DOHH2 (cell line): ENCODE data around the gene DUSP18.

Source experiments
- H3F3A ChIP-seq: fragments of 200-600 bp; sonication (generic), shearing (Covaris generic); 2 replicates; pipeline ENCODE4 v1.6.0; 2016; ENCODE audit warnings: antibody characterized with exemption, mild to moderate bottlenecking; ENCODE audit not compliant: control insufficient read depth, insufficient read depth
- H3K27ac ChIP-seq: fragments of 200-600 bp; sonication (generic); 2 replicates; pipeline ENCODE4 v1.5.1; 2014; ENCODE audit warnings: low read depth, mild to moderate bottlenecking, low read length, moderate library complexity
- H3K27me3 ChIP-seq: fragments of 200-600 bp; sonication (generic); 2 replicates; pipeline ENCODE4 v1.6.1; 2014; ENCODE audit warnings: mild to moderate bottlenecking, low read length, mixed read lengths; ENCODE audit not compliant: control insufficient read depth
- H3K36me3 ChIP-seq: fragments of 200-600 bp; sonication (generic); 2 replicates; pipeline ENCODE4 v1.6.1; 2014; ENCODE audit warnings: mild to moderate bottlenecking, low read length, moderate library complexity, mixed read lengths; ENCODE audit not compliant: control insufficient read depth
- H3K4me1 ChIP-seq: fragments of 200-600 bp; sonication (generic); 2 replicates; pipeline ENCODE4 v1.6.1; 2014; ENCODE audit warnings: mild to moderate bottlenecking, low read length, mixed read lengths; ENCODE audit not compliant: control insufficient read depth
- H3K4me2 ChIP-seq: fragments of 200-600 bp; sonication (generic); 2 replicates; pipeline ENCODE4 v1.6.0; 2014; ENCODE audit warnings: mild to moderate bottlenecking, low read length, moderate library complexity
- H3K4me3 ChIP-seq: fragments of 200-600 bp; sonication (generic); 2 replicates; pipeline ENCODE4 v1.5.1; 2014; ENCODE audit warnings: mild to moderate bottlenecking, low read length, mixed read lengths
- H3K79me2 ChIP-seq: fragments of 200-600 bp; sonication (generic); 2 replicates; pipeline ENCODE4 v1.6.1; 2014; ENCODE audit warnings: mild to moderate bottlenecking, low read length, mixed read lengths; ENCODE audit not compliant: control insufficient read depth
- H3K9me2 ChIP-seq: fragments of 200-600 bp; sonication (generic); replicated peaks from 2 replicates; pipeline ENCODE4 v1.6.1; 2014; ENCODE audit warnings: mild to moderate bottlenecking, low read length, mixed read lengths; ENCODE audit not compliant: control insufficient read depth
- H3K9me3 ChIP-seq: fragments of 200-600 bp; sonication (generic); 2 replicates; pipeline ENCODE4 v1.6.1; 2014; ENCODE audit warnings: antibody characterized with exemption, low read length, mixed read lengths; ENCODE audit not compliant: control insufficient read depth, insufficient read depth
- H4K20me1 ChIP-seq: fragments of 200-600 bp; sonication (generic); 2 replicates; pipeline ENCODE4 v1.6.0; 2014; ENCODE audit warnings: low read depth, mild to moderate bottlenecking, antibody characterized with exemption, low read length, moderate library complexity; ENCODE audit not compliant: control insufficient read depth, insufficient read depth
- EZH2phosphoT487 ChIP-seq: fragments of 200-600 bp; sonication (generic); IDR thresholded peaks from 2 replicates; pipeline ENCODE4 v1.6.1; 2017; ENCODE audit warnings: borderline replicate concordance, mild to moderate bottlenecking, antibody characterized with exemption, low read length, moderate library complexity, mixed read lengths
- TF ChIP-seq, protein P1 (sequence below): fragments of 200-600 bp; sonication (generic); IDR thresholded peaks from one replicate; pipeline ENCODE4 v1.5.1; 2014; ENCODE audit warnings: antibody characterized with exemption, mild to moderate bottlenecking, low read depth, low read length; ENCODE audit not compliant: poor library complexity, severe bottlenecking

Gene DUSP18

DNA sequence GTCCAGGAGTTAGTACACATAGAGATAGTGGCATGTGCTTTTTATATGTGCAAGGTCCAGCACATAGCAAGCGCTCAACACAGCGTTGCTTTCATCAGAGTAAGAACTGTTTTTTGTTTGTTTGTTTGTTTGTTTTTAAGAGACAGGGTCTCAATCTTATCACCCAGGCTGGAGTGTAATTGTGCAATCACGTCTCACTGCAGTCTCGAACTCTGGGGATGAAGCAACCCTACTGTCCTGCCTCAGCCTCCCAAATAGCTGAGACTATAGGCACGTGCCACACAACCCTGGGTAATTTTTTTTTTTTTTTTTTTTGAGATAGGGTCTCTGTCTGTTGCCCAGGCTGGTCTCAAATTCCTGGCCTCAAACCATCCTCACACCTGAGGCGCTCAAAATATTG lies 49.9 kb downstream of the DUSP18 start:
- Histone ChIP-seq H3K27me3 (no peaks in the 10 kb centered on the region), H3F3A (no peaks in the 10 kb centered on the region), H3K9me3 (no peaks in the 10 kb centered on the region), H3K79me2 (no peaks in the 10 kb centered on the region), H3K27ac (no peak overlapping the region), H4K20me1 (no peaks in the 10 kb centered on the region), H3K4me3 (no peak overlapping the region), H3K36me3 (no peaks in the 10 kb centered on the region), H3K4me1 (no peaks in the 10 kb centered on the region), H3K9me2 (no peaks in the 10 kb centered on the region), H3K4me2 (no peak overlapping the region)
- TF ChIP-seq, protein P1, sequence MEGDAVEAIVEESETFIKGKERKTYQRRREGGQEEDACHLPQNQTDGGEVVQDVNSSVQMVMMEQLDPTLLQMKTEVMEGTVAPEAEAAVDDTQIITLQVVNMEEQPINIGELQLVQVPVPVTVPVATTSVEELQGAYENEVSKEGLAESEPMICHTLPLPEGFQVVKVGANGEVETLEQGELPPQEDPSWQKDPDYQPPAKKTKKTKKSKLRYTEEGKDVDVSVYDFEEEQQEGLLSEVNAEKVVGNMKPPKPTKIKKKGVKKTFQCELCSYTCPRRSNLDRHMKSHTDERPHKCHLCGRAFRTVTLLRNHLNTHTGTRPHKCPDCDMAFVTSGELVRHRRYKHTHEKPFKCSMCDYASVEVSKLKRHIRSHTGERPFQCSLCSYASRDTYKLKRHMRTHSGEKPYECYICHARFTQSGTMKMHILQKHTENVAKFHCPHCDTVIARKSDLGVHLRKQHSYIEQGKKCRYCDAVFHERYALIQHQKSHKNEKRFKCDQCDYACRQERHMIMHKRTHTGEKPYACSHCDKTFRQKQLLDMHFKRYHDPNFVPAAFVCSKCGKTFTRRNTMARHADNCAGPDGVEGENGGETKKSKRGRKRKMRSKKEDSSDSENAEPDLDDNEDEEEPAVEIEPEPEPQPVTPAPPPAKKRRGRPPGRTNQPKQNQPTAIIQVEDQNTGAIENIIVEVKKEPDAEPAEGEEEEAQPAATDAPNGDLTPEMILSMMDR = no peak
- TF ChIP-seq EZH2phosphoT487 = no peak

DNA sequence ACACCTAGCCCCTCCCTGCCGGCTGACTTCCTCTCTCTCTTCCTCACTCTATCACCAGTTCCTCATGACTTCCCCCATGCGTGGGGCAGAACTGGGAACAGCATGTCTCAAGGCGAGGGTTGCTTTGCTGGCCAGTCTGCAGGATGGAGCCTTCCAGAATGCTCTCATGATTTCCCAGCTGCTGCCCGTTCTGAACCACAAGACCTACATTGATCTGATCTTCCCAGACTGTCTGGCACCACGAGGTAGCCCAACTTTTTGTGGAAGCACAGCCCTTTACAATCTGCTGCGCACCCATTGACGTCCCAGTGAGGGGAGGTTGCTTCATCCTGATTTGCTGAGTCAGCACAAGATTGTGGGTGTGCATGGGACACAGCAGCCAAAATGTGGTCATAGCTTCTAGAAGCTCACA lies 52.1 kb downstream of the DUSP18 start:
- Histone ChIP-seq H3K4me2 (no peak overlapping the region), H3K27me3 (no peaks in the 10 kb centered on the region), H3K9me2 (no peaks in the 10 kb centered on the region), H3K79me2 (no peaks in the 10 kb centered on the region), H3K4me3 (no peak overlapping the region), H3K9me3 (no peaks in the 10 kb centered on the region), H4K20me1 (no peaks in the 10 kb centered on the region), H3F3A (no peaks in the 10 kb centered on the region), H3K36me3 (no peaks in the 10 kb centered on the region), H3K27ac (no peak overlapping the region), H3K4me1 (no peaks in the 10 kb centered on the region)
- TF ChIP-seq EZH2phosphoT487 = no peak
- TF ChIP-seq, protein P1 = no peak

- Histone ChIP-seq H3K36me3 (no peaks in the 10 kb centered on the region), H3K27me3 (no peaks in the 10 kb centered on the region), H3K4me2 (no peak overlapping the region), H3K4me1 (peaks cover 1% of the 10 kb centered on the region; the same call in 1 of the 2 replicates), H3K4me3 (no peak overlapping the region), H3K9me2 (no peaks in the 10 kb centered on the region), H4K20me1 (no peaks in the 10 kb centered on the region), H3K27ac (no peak overlapping the region), H3K79me2 (no peaks in the 10 kb centered on the region), H3K9me3 (no peaks in the 10 kb centered on the region), H3F3A (no peaks in the 10 kb centered on the region)
- no peak for TF ChIP-seq EZH2phosphoT487
- TF ChIP-seq, protein P1 = no peak
Observed at GRCh38 chr22:30614879-30615278, 52.8 kb downstream of the DUSP18 start.

GRCh38 chr22:30614268-30614667 lies 53.4 kb downstream of the DUSP18 start:
- Histone ChIP-seq H3K9me2 (no peaks in the 10 kb centered on the region), H3K9me3 (no peaks in the 10 kb centered on the region), H3K4me2 (no peak overlapping the region), H3K4me1 (peaks cover 7% of the 10 kb centered on the region), H3F3A (no peaks in the 10 kb centered on the region), H3K27me3 (no peaks in the 10 kb centered on the region), H3K27ac (no peak overlapping the region), H3K36me3 (no peaks in the 10 kb centered on the region), H3K79me2 (no peaks in the 10 kb centered on the region), H4K20me1 (no peaks in the 10 kb centered on the region), H3K4me3 (no peak overlapping the region)
- TF ChIP-seq, protein P1 = no peak
- no peak for TF ChIP-seq EZH2phosphoT487
